Right lobe of liver (tissue), 4 donors: Measurements from ENCODE around the gene IL6ST.

ENCODE experiments used
- CTCF ChIP-seq, 4 donors: fragments of 200-600 bp in 3 of 4; fragments of 450-650 bp in 1 of 4; IDR thresholded peaks; one replicate each; pipeline versions ENCODE4 v1.5.1 to v1.8.0; 2016 to 2022; ENCODE audit warnings: antibody characterized with exemption in 4 of 4, mild to moderate bottlenecking in 2 of 4
- POLR2A ChIP-seq: fragments of 450-650 bp; IDR thresholded peaks from one replicate; pipeline ENCODE4 v1.6.1; 2017; ENCODE audit warnings: antibody characterized with exemption, mild to moderate bottlenecking
- donor health status: DM: no; HTN: no; CAD: no.
- donor health status: DM: no; HTN: no; CAD: no.
- donor health status: DM: no; HTN: yes; CAD: no.

GRCh38 chr5:55932700-55933099 is 62.1 kb downstream of the IL6ST start:
- no peak for TF ChIP-seq CTCF (IDR thresholded peaks at IDR 0.05)
- no peak for TF ChIP-seq POLR2A
